ENCODE measurements around the gene SLC25A51. TPM values are rescaled to one million over a fixed set of nuclear protein-coding genes. Genes with fewer than 3 reads are reported as not detected.

The SLC25A51 gene
- total RNA-seq, 3 donors from 2014 or later: 22.5 to 43.7 (median 30.8) TPM

DNA sequence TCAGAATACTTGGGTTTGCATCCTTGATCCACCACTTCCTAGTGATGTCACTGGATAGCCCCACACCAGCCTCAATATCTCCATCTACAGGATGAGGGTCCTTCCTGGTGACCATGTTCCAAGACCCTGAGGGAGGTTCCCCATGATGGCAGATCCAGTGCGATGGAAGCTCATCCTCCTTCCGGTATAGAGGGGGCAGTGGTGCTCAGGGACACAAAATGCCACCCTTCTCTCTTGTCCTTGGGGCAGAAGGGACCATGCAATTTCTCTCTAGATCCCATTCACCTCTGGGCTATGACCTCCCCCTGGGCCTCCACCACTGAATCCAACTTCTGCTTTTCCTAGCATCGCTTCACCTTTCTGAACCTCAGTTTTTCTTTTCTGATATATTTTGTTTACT lies 5.4 kb upstream of the SLC25A51 start:
- no peaks in the 10 kb centered on the region for H3K27me3 ChIP-seq
- no peak overlapping the region for H3K27ac ChIP-seq
- intact Hi-C loops (cut with DNase I; ENCODE audit: low total_unique reads): no loop called here
- H3K4me1 ChIP-seq: no peaks in the 10 kb centered on the region
- no peaks in the 10 kb centered on the region for H3K36me3 ChIP-seq
- no peaks in the 10 kb centered on the region for H3K9me3 ChIP-seq
- DNase-seq (ENCODE audit: low spot score in 2 of 2): no peak
- no peak overlapping the region for H3K4me3 ChIP-seq
- TF ChIP-seq, protein P1, sequence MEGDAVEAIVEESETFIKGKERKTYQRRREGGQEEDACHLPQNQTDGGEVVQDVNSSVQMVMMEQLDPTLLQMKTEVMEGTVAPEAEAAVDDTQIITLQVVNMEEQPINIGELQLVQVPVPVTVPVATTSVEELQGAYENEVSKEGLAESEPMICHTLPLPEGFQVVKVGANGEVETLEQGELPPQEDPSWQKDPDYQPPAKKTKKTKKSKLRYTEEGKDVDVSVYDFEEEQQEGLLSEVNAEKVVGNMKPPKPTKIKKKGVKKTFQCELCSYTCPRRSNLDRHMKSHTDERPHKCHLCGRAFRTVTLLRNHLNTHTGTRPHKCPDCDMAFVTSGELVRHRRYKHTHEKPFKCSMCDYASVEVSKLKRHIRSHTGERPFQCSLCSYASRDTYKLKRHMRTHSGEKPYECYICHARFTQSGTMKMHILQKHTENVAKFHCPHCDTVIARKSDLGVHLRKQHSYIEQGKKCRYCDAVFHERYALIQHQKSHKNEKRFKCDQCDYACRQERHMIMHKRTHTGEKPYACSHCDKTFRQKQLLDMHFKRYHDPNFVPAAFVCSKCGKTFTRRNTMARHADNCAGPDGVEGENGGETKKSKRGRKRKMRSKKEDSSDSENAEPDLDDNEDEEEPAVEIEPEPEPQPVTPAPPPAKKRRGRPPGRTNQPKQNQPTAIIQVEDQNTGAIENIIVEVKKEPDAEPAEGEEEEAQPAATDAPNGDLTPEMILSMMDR (IDR thresholded peaks at IDR 0.05): no peak
- TF ChIP-seq POLR2A (IDR thresholded peaks at IDR 0.05) (no peak), POLR2AphosphoS5 (IDR thresholded peaks at IDR 0.05) (no peak)

DNA sequence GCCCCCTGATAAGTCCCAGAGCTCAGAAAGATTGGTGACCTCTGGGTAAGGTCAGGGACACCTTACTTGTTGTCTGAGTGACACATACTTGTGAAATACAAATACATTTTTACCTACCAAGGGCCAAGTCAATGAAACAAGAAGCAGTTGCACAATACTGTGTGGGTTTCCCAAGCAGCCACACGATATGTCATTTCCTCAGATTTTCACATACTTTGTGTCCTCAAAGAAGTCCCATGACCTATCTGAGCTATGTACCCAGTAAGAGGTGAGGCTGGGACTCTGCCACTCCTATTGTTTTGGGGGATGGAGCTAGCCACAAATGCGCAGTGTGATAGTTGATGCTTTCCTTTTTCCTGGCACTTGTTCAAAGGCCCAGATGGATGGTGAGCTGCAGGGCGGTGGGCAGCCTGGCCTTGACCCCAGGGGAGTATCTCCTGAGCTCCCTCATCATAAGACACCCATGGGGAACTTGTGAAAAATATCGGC lies 4.8 kb upstream of the SLC25A51 start:
- Histone ChIP-seq H3K27ac (no peak overlapping the region), H3K36me3 (no peaks in the 10 kb centered on the region), H3K4me1 (no peaks in the 10 kb centered on the region), H3K27me3 (no peaks in the 10 kb centered on the region), H3K9me3 (no peaks in the 10 kb centered on the region), H3K4me3 (no peak overlapping the region)
- DNase-seq (ENCODE audit: low spot score in 2 of 2): no peak
- intact Hi-C loops (cut with DNase I; ENCODE audit: low total_unique reads): no loop called here
- no peak for TF ChIP-seq POLR2AphosphoS5 (IDR thresholded peaks at IDR 0.05)
- no peak for TF ChIP-seq POLR2A (IDR thresholded peaks at IDR 0.05)
- TF ChIP-seq, protein P1 (IDR thresholded peaks at IDR 0.05): no peak

DNA sequence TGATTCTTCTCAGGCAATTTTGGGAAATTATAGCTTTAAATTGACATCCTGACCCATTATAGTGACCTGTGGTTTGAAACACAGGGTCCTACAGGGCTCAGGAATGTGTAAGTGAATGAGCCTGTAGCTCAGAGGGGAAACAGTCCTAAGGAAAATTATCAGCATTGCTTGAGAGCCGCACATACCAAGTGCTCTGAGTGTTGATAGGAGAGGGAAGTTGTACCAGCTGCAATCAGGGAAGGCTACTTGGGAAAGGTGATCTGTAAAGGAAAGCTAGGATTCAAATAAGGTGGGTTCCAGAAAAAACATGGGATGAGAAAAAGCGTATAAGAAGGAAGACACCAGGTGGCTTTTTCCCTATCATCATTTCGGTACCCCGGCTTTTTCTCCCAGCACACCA lies 4.4 kb upstream of the SLC25A51 start:
- no peaks in the 10 kb centered on the region for H3K9me3 ChIP-seq
- H3K36me3 ChIP-seq: no peaks in the 10 kb centered on the region
- H3K27ac ChIP-seq: no peak overlapping the region
- intact Hi-C loops (cut with DNase I; ENCODE audit: low total_unique reads): no loop called here
- H3K4me3 ChIP-seq: no peak overlapping the region
- no peak for TF ChIP-seq POLR2AphosphoS5 (IDR thresholded peaks at IDR 0.05)
- TF ChIP-seq, protein P1 (IDR thresholded peaks at IDR 0.05): no peak
- no peak for TF ChIP-seq POLR2A (IDR thresholded peaks at IDR 0.05)
- DNase-seq (ENCODE audit: low spot score in 2 of 2): no peak
- no peaks in the 10 kb centered on the region for H3K27me3 ChIP-seq
- peaks cover 0 to 1% of the 10 kb centered on the region in 2 donors for H3K4me1 ChIP-seq

DNA sequence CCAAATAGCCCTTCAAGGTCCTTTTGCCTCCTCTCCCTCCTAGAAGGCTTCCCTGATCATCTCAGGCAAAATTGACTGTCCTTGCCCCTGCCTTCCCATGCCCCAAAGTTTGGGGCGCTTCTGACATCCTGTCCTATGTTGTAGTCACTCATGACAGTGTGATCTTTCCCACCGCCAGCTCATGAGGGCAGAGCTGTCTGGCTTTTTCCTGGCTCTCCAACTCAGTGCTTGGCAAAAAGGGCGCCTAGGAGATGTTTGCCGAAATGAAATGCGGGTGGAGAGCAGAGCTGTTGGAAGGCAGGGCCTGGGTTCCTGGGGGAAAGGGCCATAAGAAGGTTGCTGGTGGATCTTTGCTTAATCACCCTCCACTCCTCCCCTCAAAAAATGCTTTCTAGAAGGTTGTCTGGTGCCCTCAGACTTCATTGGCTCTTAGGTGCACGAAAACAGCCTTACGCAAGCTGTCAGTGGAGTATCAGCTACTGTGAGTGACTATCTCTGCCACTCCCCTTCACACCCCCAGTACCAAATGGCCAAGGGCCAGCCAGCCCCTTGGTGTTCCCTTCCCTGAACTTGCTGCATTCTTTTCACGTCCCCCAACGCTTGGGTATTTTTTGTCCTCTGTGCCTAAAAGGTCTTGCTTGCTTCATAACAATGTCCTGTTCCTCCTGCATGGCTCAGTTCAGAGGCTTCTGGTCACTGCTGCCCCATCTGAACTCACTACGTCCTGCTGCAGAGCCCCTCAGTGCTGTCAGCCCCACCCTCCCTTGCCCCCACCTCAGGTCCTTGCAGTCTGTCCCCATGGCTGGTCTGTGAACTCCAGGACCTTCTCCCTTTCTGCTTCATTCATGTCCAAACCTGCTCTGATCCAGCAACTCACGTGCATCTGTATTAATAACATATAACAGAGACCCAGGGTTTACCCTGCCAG lies 2.6 kb upstream of the SLC25A51 start:
- intact Hi-C loops (cut with DNase I; ENCODE audit: low total_unique reads): no loop called here
- Histone ChIP-seq H3K4me3 (no peak overlapping the region), H3K27me3 (no peaks in the 10 kb centered on the region), H3K4me1 (peaks cover 0 to 8% of the 10 kb centered on the region in 2 donors), H3K9me3 (no peaks in the 10 kb centered on the region), H3K27ac (no peak overlapping the region), H3K36me3 (no peaks in the 10 kb centered on the region)
- no peak for TF ChIP-seq POLR2A (IDR thresholded peaks at IDR 0.05)
- TF ChIP-seq, protein P1 (IDR thresholded peaks at IDR 0.05): no peak
- no peak for TF ChIP-seq POLR2AphosphoS5 (IDR thresholded peaks at IDR 0.05)
- DNase-seq (ENCODE audit: low spot score in 2 of 2): no peak

DNA sequence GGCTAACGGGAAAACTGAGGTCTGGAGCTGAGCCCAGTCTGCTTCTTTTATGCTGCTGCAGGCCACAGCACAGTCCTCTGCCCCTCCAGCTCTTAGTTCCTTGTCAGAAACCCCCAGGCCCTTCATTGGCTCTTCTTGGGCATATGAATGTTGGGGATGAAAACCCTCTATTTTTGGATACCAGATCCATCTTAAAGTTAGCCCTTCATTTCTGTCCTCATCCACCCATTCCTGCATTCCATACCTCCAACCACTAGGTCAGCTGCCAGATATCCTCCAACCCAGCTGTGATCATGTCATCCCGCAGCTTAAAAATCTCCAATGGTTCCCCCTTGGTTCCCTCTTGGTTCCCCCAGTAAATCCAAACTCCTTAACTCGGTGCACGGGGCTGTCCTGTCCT lies 1.8 kb upstream of the SLC25A51 start:
- H3K27ac ChIP-seq: no peak overlapping the region
- H3K9me3 ChIP-seq: no peaks in the 10 kb centered on the region
- H3K36me3 ChIP-seq: no peaks in the 10 kb centered on the region
- no peak overlapping the region for H3K4me3 ChIP-seq
- TF ChIP-seq POLR2AphosphoS5 (IDR thresholded peaks at IDR 0.05) (no peak), POLR2A (IDR thresholded peaks at IDR 0.05) (no peak)
- TF ChIP-seq, protein P1 (IDR thresholded peaks at IDR 0.05): no peak
- DNase-seq (ENCODE audit: low spot score in 2 of 2): no peak
- no peaks in the 10 kb centered on the region for H3K27me3 ChIP-seq
- intact Hi-C loops (cut with DNase I; ENCODE audit: low total_unique reads): no loop called here
- peaks cover 0 to 8% of the 10 kb centered on the region in 2 donors for H3K4me1 ChIP-seq

Data from breast epithelium (tissue), 4 donors.